GM20000 (cell line): Measurements from ENCODE around the gene PRPF40B.

Experiments used
- DNase-seq: peaks from one replicate; pipeline ENCODE4 v3.0.0; 2012; ENCODE audit warnings: low spot score
- TF ChIP-seq, protein P1 (sequence below): IDR thresholded peaks from 2 replicates; pipeline ENCODE4 v1.5.1; 2012; ENCODE audit warnings: mild to moderate bottlenecking, control low read depth; ENCODE audit errors: extremely low read depth, missing control alignments

PRPF40B gene

DNA sequence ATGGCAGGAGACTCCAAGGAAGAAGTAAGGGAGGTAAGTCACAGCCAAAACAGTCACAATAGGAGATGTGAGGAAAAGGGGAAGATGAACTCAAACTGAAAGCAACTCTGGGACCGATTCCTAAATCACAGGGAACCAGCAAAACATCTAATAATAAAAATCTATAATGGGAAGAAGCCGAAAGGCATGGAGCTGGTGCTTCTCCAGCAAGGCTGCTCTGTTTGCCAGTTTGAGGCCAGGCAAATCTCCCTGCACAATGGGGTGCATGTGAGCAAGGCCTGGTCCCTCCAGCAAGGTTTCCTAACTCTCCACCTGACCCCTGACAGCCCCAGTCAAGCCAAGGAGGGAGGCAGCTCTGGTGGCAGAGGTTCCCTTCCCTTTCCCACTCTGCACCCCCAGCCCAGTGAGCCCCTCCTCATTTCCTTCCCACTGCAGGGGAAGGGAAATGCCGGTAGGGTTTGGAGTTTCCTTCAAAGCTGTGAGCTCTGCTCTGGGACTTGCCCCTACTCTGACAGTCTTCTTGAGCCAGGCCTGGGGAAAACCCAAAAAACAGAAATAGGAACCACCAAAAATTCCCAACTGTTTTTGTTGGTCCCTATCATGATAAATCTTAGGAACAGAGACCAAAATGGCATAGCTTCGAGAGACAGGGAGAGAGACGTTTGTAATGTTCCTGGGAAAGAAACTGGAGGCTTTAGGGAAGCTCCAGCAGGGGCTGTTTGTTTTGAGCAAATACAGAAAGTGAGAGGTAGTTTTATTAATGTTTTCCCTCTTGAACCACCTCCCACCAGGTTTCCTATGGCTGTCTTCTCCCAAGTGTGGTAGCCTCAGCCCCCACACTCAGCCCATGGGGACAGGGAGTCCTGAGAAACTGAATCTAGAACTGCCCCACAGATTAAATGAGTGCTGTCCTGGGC lies 49.2 kb downstream of the PRPF40B start:
- no peak for DNase-seq
- TF ChIP-seq, protein P1, sequence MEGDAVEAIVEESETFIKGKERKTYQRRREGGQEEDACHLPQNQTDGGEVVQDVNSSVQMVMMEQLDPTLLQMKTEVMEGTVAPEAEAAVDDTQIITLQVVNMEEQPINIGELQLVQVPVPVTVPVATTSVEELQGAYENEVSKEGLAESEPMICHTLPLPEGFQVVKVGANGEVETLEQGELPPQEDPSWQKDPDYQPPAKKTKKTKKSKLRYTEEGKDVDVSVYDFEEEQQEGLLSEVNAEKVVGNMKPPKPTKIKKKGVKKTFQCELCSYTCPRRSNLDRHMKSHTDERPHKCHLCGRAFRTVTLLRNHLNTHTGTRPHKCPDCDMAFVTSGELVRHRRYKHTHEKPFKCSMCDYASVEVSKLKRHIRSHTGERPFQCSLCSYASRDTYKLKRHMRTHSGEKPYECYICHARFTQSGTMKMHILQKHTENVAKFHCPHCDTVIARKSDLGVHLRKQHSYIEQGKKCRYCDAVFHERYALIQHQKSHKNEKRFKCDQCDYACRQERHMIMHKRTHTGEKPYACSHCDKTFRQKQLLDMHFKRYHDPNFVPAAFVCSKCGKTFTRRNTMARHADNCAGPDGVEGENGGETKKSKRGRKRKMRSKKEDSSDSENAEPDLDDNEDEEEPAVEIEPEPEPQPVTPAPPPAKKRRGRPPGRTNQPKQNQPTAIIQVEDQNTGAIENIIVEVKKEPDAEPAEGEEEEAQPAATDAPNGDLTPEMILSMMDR = no peak

DNA sequence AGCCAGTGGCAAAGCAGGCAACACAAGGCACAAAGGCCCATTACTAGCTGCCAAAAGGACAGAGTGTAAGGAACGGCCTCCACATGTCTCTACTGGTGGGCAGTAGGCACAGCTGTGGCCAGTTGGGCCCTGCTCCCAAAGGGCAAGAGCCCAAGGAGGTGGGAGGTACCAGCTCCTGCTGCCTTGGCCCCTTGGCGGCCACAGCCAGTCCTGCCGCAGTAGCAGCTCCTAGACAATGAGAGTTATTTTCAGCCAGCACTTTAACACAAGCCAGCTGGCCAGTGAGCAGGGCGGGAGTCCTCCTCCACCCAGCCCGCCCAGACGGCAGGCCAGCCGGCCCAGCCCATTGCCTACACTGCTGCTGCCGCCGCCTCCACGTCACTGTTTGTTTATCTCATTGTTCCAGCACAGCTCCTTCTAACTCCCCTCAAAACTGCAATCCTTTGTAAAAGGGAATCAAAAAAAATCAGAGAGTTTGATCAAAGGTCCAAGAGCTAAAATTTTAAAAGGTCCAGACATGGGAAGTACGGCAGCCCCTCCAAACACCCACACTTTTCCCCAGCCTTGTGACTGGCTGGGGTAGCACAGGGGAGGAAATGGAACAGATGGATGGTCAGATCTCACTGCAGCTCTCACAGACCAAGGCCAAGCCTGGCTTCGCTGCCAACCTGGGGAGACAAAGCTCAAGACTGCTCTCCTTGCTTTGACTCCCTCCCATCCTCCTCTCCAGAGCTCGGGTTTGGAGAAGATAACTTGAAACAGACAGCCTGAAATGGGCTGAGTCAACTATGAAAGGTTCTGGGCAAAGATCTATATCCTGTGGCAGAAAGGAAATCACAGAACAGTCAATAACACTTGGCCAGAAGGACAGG lies 50.3 kb downstream of the PRPF40B start:
- TF ChIP-seq, protein P1 = no peak
- no peak for DNase-seq

GRCh38 chr12:49674318-49674981 lies 51.1 kb downstream of the PRPF40B start:
- DNase-seq = no peak
- TF ChIP-seq, protein P1 = no peak

- no peak for DNase-seq
- TF ChIP-seq, protein P1 = no peak
These were observed 51.8 kb downstream of the PRPF40B start for GRCh38 chr12:49675137-49675536.

- TF ChIP-seq, protein P1 = no peak
- no peak for DNase-seq
These were observed 55.4 kb downstream of the PRPF40B start for GRCh38 chr12:49678711-49679110.

DNA sequence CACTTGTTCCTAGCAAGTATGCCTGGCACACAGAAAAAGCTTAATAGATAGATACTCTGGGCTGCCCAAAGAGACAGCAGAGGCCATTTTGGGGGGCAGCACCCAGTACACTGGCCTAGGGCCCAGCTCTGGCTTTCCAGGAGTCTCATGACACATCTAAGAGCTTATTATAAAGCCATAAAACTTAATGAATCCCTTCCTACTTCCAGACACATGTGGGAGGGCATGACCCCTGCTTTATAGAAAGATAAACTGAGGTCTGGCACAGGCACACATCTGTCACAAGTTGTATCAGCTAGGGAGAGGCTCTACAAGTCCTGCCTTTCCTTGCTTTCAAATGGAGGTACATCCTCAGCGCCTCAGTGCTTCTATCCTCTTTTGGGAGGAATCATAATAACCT lies 56.7 kb downstream of the PRPF40B start:
- no peak for DNase-seq
- TF ChIP-seq, protein P1 = no peak
